SH-SY5Y (cell line): ENCODE results near the gene NKX2-3.

Source experiments
- GATA2 ChIP-seq: IDR thresholded peaks from 2 replicates; pipeline ENCODE4 v1.6.1; 2011; ENCODE audit warnings: mild to moderate bottlenecking, low read depth, low read length
- GATA3 ChIP-seq: IDR thresholded peaks from 2 replicates; pipeline ENCODE4 v1.6.1; 2011; ENCODE audit warnings: low read depth, mild to moderate bottlenecking, low read length, moderate library complexity

NKX2-3 gene

GRCh38 chr10:99539820-99540219 lies 7.1 kb downstream of the NKX2-3 start:
- TF ChIP-seq GATA3: no peak
- TF ChIP-seq GATA2: no peak

GRCh38 chr10:99540306-99540656 lies 7.5 kb downstream of the NKX2-3 start:
- TF ChIP-seq GATA3 (no peak), GATA2 (no peak)

GRCh38 chr10:99540657-99541531 lies 8.2 kb downstream of the NKX2-3 start:
- TF ChIP-seq GATA3 (no peak), GATA2 (no peak)

GRCh38 chr10:99544322-99544721 lies 11.6 kb downstream of the NKX2-3 start:
- no peak for TF ChIP-seq GATA2

- TF ChIP-seq GATA3: no peak
- no peak for TF ChIP-seq GATA2
Observed at GRCh38 chr10:99548041-99548530, 15.3 kb downstream of the NKX2-3 start.

- TF ChIP-seq GATA3 (no peak), GATA2 (no peak)
Observed at GRCh38 chr10:99551158-99551557, 18.4 kb downstream of the NKX2-3 start.

- TF ChIP-seq GATA2: no peak
- TF ChIP-seq GATA3: no peak
Observed at GRCh38 chr10:99551616-99552015, 18.9 kb downstream of the NKX2-3 start.

- TF ChIP-seq GATA2 (no peak), GATA3 (no peak)
Observed at GRCh38 chr10:99555371-99555770, 22.6 kb downstream of the NKX2-3 start.

GRCh38 chr10:99555825-99556523 lies 23.2 kb downstream of the NKX2-3 start:
- no peak for TF ChIP-seq GATA3
- no peak for TF ChIP-seq GATA2

- TF ChIP-seq GATA2 (no peak), GATA3 (no peak)
Observed at GRCh38 chr10:99557044-99557443, 24.3 kb downstream of the NKX2-3 start.

- no peak for TF ChIP-seq GATA2
- no peak for TF ChIP-seq GATA3
Observed at GRCh38 chr10:99558708-99559107, 26.0 kb downstream of the NKX2-3 start.

- TF ChIP-seq GATA2 (no peak), GATA3 (no peak)
Observed at GRCh38 chr10:99560277-99561126, 27.8 kb downstream of the NKX2-3 start.

GRCh38 chr10:99562631-99563030 lies 29.9 kb downstream of the NKX2-3 start:
- TF ChIP-seq GATA2: no peak
- no peak for TF ChIP-seq GATA3

GRCh38 chr10:99564361-99564760 lies 31.6 kb downstream of the NKX2-3 start:
- TF ChIP-seq GATA3: no peak
- no peak for TF ChIP-seq GATA2

GRCh38 chr10:99565166-99565565 lies 32.4 kb downstream of the NKX2-3 start:
- TF ChIP-seq GATA2: no peak
- TF ChIP-seq GATA3: no peak

- TF ChIP-seq GATA3 (no peak), GATA2 (no peak)
Observed at GRCh38 chr10:99569253-99569939, 36.7 kb downstream of the NKX2-3 start.
